Panc1 (cell line): ENCODE results near the gene RGS17. TPM values are rescaled to one million over a fixed set of nuclear protein-coding genes. Genes with fewer than 3 reads are reported as not detected.

Experiments
- ATAC-seq: fragments of 200-7000 bp; cut with Tn5 transposase; 2 replicates; pipeline ENCODE4 v1.9.1; 2020; ENCODE audit warnings: mild to moderate bottlenecking, moderate library complexity
- BruUV-seq: library from RNA; stranded (reverse); fragments of 400-500 nt; replicated peaks from 2 replicates; lab custom pipeline; 2021; lab: Mats Ljungman, UMichigan
- CTCF ChIA-PET: fragments of 300-600 bp; sonication (Branson Sonifier 250); formaldehyde crosslinking; loops from one replicate; lab custom pipeline; 2022; ENCODE audit warnings: antibody characterized with exemption; lab: Charles Lee
- POLR2A ChIA-PET: fragments of 300-600 bp; sonication (Branson Sonifier 250); formaldehyde crosslinking; loops from one replicate; lab custom pipeline; 2022; ENCODE audit warnings: antibody characterized with exemption; lab: Charles Lee
- DNase-seq: peaks from one replicate; pipeline ENCODE4 v3.0.0-alpha.2; 2010; ENCODE audit warnings: low read depth, low spot score
- H3K27ac ChIP-seq: 2 replicates; pipeline ENCODE4 v1.5.1; 2011; ENCODE audit warnings: mild to moderate bottlenecking, low read length, inconsistent platforms
- H3K27me3 ChIP-seq: fragments of 200-500 bp; sonication (Bioruptor generic); 2 replicates; pipeline ENCODE4 v1.6.0; 2014; ENCODE audit warnings: low read length, inconsistent platforms; ENCODE audit not compliant: control insufficient read depth, insufficient read depth
- H3K36me3 ChIP-seq: fragments of 200-500 bp; sonication (Bioruptor generic); 2 replicates; pipeline ENCODE4 v1.5.1; 2014; ENCODE audit warnings: inconsistent platforms, mild to moderate bottlenecking, low read length, moderate library complexity; ENCODE audit not compliant: control insufficient read depth, insufficient read depth
- H3K4me1 ChIP-seq: 2 replicates; pipeline ENCODE4 v1.5.1; 2011; ENCODE audit warnings: inconsistent platforms, mild to moderate bottlenecking, low read length, moderate library complexity; ENCODE audit not compliant: control insufficient read depth, insufficient read depth
- H3K4me3 ChIP-seq, 2 experiments: 2 replicates each; pipeline ENCODE4 v1.5.1; 2011 to 2012; ENCODE audit warnings: low read depth in 2 of 2, low read length in 2 of 2, mild to moderate bottlenecking in 2 of 2, inconsistent platforms in 1 of 2, moderate library complexity in 1 of 2
- H3K9me3 ChIP-seq: fragments of 200-500 bp; sonication (Bioruptor generic); 2 replicates; pipeline ENCODE4 v1.5.1; 2014; ENCODE audit warnings: low read depth, mild to moderate bottlenecking, inconsistent platforms, low read length, moderate library complexity; ENCODE audit not compliant: control insufficient read depth, insufficient read depth
- CTCF ChIP-seq: fragments of 450-650 bp; IDR thresholded peaks from 2 replicates; pipeline ENCODE4 v1.5.1; 2017; ENCODE audit warnings: mild to moderate bottlenecking
- POLR2AphosphoS5 ChIP-seq: IDR thresholded peaks from 2 replicates; pipeline ENCODE4 v1.6.1; 2012; ENCODE audit warnings: mild to moderate bottlenecking, low read depth, low read length, moderate library complexity
- REST ChIP-seq, 2 experiments: IDR thresholded peaks; 2 replicates each; pipeline ENCODE4 v1.6.1; 2011 to 2012; ENCODE audit warnings: low read depth in 2 of 2, control low read depth in 1 of 2, low read length in 1 of 2, mild to moderate bottlenecking in 1 of 2, moderate library complexity in 1 of 2; ENCODE audit not compliant: insufficient read depth in 1 of 2
- SIN3A ChIP-seq: IDR thresholded peaks from 2 replicates; pipeline ENCODE4 v1.6.1; 2012; ENCODE audit warnings: low read depth, mild to moderate bottlenecking, low read length, moderate library complexity, borderline replicate concordance; ENCODE audit not compliant: insufficient read depth
- TCF7L2 ChIP-seq: IDR thresholded peaks from 2 replicates; pipeline ENCODE4 v1.6.1; 2011; ENCODE audit warnings: mild to moderate bottlenecking, low read depth, low read length, inconsistent platforms
- in situ Hi-C: cut with HindIII; loops from 2 replicates; pipeline ENCODE4 v1.10.0; 2016; ENCODE audit warnings: low sequenced_read_pairs, low pct_unique_long_range_greater_than_20kb
- intact Hi-C: fragments of 100-400 bp; cut with micrococcal nuclease; formaldehyde crosslinking; loops from one replicate; pipeline ENCODE4 v1.10.0; 2022; ENCODE audit not compliant: unreplicated experiment
- total RNA-seq: library from RNA; stranded (reverse); gene quantifications from one replicate; pipeline ENCODE4 v1.2.1, GENCODE V29; 2021; ENCODE audit not compliant: unreplicated experiment

The RGS17 gene
- total RNA-seq, 1 experiment from 2014 or later: 8.7 TPM

- Histone ChIP-seq H3K4me1 (peaks cover 20% of the 10 kb centered on the region), H3K9me3 (peaks cover 4% of the 10 kb centered on the region; the same call in 1 of the 2 replicates), H3K27me3 (no peaks in the 10 kb centered on the region), H3K36me3 (no peaks in the 10 kb centered on the region), H3K27ac (no peak overlapping the region), H3K4me3 (no peak overlapping the region)
- ChIA-PET POLR2A (no interaction called here), CTCF (no interaction called here)
- TF ChIP-seq CTCF (no peak), SIN3A (no peak), TCF7L2 (no peak)
- BruUV-seq: no TSS peak
- intact Hi-C loops (no loop called here), in situ Hi-C loops (no loop called here)
- DNase-seq: no peak
- no peak for ATAC-seq
Observed at GRCh38 chr6:153087436-153087835, 43.6 kb downstream of the RGS17 start.

- in situ Hi-C loops: no loop called here
- intact Hi-C loops: no loop called here
- Histone ChIP-seq H3K4me3 (no peak overlapping the region), H3K27me3 (no peaks in the 10 kb centered on the region), H3K4me1 (peaks cover 14% of the 10 kb centered on the region; the same call in 1 of the 2 replicates), H3K27ac (no peak overlapping the region), H3K36me3 (no peaks in the 10 kb centered on the region), H3K9me3 (peaks cover 4% of the 10 kb centered on the region; the same call in 1 of the 2 replicates)
- no TSS peak for BruUV-seq
- CTCF ChIA-PET: no interaction called here
- ATAC-seq (no peak), DNase-seq (no peak)
- POLR2A ChIA-PET: no interaction called here
- TF ChIP-seq POLR2AphosphoS5 (no peak), REST (IDR thresholded peaks at IDR 0.05; ENCODE audit: insufficient read depth in 1 of 2, low read depth in 2 of 2, low read length in 1 of 2) (no peak), TCF7L2 (no peak), CTCF (no peak), SIN3A (no peak)
Observed at GRCh38 chr6:153086225-153086990, 44.7 kb downstream of the RGS17 start.
